ENCODE results near the gene RFX6. TPM values are rescaled to one million over a fixed set of nuclear protein-coding genes. Genes with fewer than 3 reads are reported as not detected.

The RFX6 gene
- total RNA-seq, 1 donor from 2014 or later = not detected

DNA sequence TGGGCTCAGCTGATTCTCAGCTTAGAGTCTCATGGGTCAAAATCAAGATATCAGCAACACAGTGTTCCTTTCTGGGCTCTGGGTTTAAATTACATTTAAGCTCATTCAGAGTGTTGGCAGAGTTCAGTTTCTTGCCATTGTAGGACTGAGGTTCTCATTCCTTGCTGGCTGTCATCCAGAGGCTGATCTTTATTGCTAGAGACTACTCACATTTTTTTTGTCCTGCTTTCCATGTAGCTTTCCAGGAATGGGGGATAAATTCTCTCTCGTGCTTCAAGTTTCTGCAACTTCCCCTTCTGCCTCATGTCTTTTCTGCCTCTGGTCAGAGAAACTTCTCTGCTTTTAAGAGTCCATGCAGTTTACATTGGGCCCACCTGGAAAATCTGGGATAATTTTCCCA is 86.9 kb downstream of the RFX6 start:
- TF ChIP-seq, protein P1, sequence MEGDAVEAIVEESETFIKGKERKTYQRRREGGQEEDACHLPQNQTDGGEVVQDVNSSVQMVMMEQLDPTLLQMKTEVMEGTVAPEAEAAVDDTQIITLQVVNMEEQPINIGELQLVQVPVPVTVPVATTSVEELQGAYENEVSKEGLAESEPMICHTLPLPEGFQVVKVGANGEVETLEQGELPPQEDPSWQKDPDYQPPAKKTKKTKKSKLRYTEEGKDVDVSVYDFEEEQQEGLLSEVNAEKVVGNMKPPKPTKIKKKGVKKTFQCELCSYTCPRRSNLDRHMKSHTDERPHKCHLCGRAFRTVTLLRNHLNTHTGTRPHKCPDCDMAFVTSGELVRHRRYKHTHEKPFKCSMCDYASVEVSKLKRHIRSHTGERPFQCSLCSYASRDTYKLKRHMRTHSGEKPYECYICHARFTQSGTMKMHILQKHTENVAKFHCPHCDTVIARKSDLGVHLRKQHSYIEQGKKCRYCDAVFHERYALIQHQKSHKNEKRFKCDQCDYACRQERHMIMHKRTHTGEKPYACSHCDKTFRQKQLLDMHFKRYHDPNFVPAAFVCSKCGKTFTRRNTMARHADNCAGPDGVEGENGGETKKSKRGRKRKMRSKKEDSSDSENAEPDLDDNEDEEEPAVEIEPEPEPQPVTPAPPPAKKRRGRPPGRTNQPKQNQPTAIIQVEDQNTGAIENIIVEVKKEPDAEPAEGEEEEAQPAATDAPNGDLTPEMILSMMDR (IDR thresholded peaks at IDR 0.05; ENCODE audit: insufficient read depth, low read length, poor library complexity, severe bottlenecking) = no peak
- Histone ChIP-seq H3K4me3 (ENCODE audit: low read depth, low read length) (no peak overlapping the region), H3K27me3 (ENCODE audit: control insufficient read depth, insufficient read depth, low read length) (peaks cover 2% of the 10 kb centered on the region), H3K36me3 (ENCODE audit: control insufficient read depth, insufficient read depth, low read length) (no peaks in the 10 kb centered on the region)
- no peak for DNase-seq (ENCODE audit: low read depth)

DNA sequence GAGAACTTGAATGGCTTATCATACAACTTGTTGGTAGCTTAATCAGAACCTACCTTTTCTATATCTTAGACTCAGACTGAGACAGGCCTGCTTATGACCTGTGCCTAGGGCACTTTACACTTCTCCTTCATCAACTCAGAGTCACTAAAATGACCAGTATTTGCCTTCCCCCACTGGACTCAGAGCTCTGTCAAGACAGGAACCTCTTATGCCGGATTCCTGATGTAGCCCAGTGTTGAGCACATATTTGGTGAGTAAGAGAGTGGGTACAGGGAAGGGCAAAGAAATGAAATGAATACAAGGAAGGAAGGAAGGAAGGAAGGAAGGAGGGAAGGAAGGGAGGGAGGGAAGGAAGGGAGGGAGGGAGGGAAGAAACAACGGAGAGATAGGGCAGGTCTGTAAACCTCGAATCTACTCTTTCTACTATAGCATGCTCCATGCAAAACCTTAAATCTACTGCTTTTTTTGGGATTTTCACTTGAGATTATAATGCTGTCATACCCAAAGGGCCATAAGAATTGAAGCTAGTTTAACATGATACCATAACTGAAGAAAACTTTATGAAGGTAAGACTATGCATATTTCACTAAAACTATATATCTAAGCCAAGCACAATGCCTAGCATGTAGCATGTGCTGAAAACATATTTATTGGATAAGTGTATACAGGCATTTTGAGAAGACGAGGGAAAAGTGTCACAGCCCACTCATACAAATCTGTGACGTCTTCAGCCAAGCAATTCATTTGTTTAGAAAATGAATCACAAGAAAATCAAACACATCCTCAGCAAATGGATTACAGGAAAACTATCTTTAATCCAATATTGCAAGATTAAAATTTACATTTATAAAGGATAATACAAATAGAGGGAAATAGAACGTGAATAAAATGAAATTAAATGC is 89.9 kb downstream of the RFX6 start:
- H3K27me3 ChIP-seq (ENCODE audit: control insufficient read depth, insufficient read depth, low read length) = peaks cover 2% of the 10 kb centered on the region
- H3K4me3 ChIP-seq (ENCODE audit: low read depth, low read length) = no peak overlapping the region
- TF ChIP-seq, protein P1 (IDR thresholded peaks at IDR 0.05; ENCODE audit: insufficient read depth, low read length, poor library complexity, severe bottlenecking) = no peak
- DNase-seq (ENCODE audit: low read depth) = no peak
- no peaks in the 10 kb centered on the region for H3K36me3 ChIP-seq (ENCODE audit: control insufficient read depth, insufficient read depth, low read length)

DNA sequence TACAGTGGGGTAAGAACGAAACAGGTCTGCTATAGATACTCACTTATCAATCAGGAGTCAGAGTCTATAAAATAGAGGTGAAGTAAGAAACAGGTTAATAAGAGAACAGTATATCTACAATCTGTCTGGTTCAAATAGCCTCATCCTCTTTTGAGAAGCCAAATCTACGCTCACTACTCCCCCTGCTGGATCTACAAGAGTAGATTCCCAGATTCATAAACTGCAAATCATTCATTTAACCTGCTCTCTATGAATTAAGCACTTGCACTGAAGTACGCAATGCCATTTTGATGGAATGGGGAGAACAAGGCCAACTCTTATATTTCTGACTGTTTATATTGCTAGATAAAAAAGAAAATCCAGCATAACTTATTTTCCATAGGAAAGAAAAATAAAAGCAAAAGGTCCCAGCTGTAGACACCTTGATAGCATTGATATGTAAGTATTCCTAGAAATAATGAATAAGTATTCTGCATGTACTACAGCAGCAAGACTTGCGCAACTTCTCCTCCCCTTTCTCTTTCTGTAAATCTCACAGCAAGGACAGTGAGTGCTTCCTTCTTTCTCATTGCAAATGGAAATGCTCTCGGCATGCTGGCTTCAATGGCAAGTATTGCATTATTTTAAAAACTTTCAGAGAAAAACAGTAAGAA is 92.3 kb downstream of the RFX6 start:
- TF ChIP-seq, protein P1 (IDR thresholded peaks at IDR 0.05; ENCODE audit: insufficient read depth, low read length, poor library complexity, severe bottlenecking) = peak; percentile 72
- H3K4me3 ChIP-seq (ENCODE audit: low read depth, low read length) = no peak overlapping the region
- no peak for DNase-seq (ENCODE audit: low read depth)
- H3K27me3 ChIP-seq (ENCODE audit: control insufficient read depth, insufficient read depth, low read length) = peaks cover 2% of the 10 kb centered on the region
- H3K36me3 ChIP-seq (ENCODE audit: control insufficient read depth, insufficient read depth, low read length) = no peaks in the 10 kb centered on the region

DNA sequence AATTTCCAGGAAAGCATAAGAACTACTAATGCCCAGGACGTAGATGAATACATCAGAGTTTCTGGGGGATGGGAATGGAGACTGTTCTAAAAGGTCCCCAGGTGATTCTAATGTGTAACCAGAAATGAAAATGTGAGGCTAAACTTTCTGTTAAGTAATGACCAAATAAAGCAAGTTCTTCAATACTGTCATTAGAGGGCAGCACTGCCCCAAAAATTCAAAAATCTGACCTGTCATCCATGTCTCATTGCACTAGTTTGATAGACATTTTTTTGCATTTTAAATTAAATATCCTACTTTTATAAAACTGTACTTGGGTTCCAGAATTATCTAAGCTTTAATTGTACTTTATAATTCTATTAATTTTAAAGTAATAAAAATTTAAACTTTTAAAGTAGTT is 94.9 kb downstream of the RFX6 start:
- TF ChIP-seq, protein P1 (IDR thresholded peaks at IDR 0.05; ENCODE audit: insufficient read depth, low read length, poor library complexity, severe bottlenecking) = peak; percentile 61
- Histone ChIP-seq H3K27me3 (ENCODE audit: control insufficient read depth, insufficient read depth, low read length) (peaks cover 2% of the 10 kb centered on the region), H3K36me3 (ENCODE audit: control insufficient read depth, insufficient read depth, low read length) (no peaks in the 10 kb centered on the region), H3K4me3 (ENCODE audit: low read depth, low read length) (no peak overlapping the region)
- peak; percentile 12 for DNase-seq (ENCODE audit: low read depth)

DNA sequence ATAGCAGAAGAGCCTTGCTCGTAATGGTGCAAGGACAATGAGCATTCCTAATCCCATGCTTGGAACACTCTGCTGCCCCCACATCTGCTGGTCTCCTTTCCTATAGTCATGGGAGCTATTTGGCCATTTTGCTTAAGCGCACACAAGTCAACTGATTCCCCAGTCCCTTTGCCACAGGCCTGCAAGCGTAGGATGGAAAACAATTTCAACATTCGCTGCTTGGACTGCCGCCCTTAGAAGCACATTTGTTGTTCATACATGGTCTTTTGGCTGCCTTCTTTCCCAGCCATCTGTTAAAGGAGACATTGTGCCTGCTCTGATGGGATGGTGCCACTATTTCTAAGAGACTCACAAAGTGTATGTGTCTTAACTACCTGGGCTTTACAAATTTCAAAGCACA is 96.9 kb downstream of the RFX6 start:
- no peak overlapping the region for H3K4me3 ChIP-seq (ENCODE audit: low read depth, low read length)
- TF ChIP-seq, protein P1 (IDR thresholded peaks at IDR 0.05; ENCODE audit: insufficient read depth, low read length, poor library complexity, severe bottlenecking) = no peak
- no peaks in the 10 kb centered on the region for H3K27me3 ChIP-seq (ENCODE audit: control insufficient read depth, insufficient read depth, low read length)
- H3K36me3 ChIP-seq (ENCODE audit: control insufficient read depth, insufficient read depth, low read length) = no peaks in the 10 kb centered on the region
- DNase-seq (ENCODE audit: low read depth) = no peak
